Measurements from ENCODE around the gene HSD17B8.
"Not testable (repeated sequence)": the region's sequence is repeated elsewhere in the genome, so short reads cannot be mapped to it uniquely, and the experiment has no call there.

Gene HSD17B8

GRCh38 chr6:33207552-33208090 lies 3.2 kb downstream of the HSD17B8 start:
- DNase-seq = peak in 3 of 4 experiments; percentile 36 to 59 (median 45)

GRCh38 chr6:33208091-33208967 lies 3.9 kb downstream of the HSD17B8 start, which contains the start of gene RING1:
Gene RING1 (plus strand): TSS chr6:33208500. CDS start chr6:33208823, 323 bp downstream.
- peak; percentile 91 to 97 (median 96) for DNase-seq

- no peak for DNase-seq
Measured at GRCh38 chr6:33209856-33210255, 5.4 kb downstream of the HSD17B8 start.

- no peak for DNase-seq
Measured at GRCh38 chr6:33211136-33211535, 6.7 kb downstream of the HSD17B8 start.

- no peak for DNase-seq
Measured at GRCh38 chr6:33211666-33212422, 7.4 kb downstream of the HSD17B8 start.

- no peak for DNase-seq
Measured at GRCh38 chr6:33212857-33213165, 8.4 kb downstream of the HSD17B8 start.

GRCh38 chr6:33213166-33213988 lies 8.9 kb downstream of the HSD17B8 start:
- DNase-seq = peak; percentile 40 to 64 (median 45)

GRCh38 chr6:33213989-33214335 lies 9.5 kb downstream of the HSD17B8 start:
- DNase-seq = no peak

- no peak for DNase-seq
Measured at GRCh38 chr6:33215271-33216116, 11.0 kb downstream of the HSD17B8 start.

- no peak for DNase-seq
Measured at GRCh38 chr6:33216117-33216649, 11.7 kb downstream of the HSD17B8 start.

GRCh38 chr6:33217246-33217645 lies 12.8 kb downstream of the HSD17B8 start:
- DNase-seq = no peak

GRCh38 chr6:33217681-33218080 lies 13.2 kb downstream of the HSD17B8 start:
- DNase-seq = no peak

- DNase-seq = not testable (repeated sequence)
Measured at GRCh38 chr6:33226503-33227120, 22.2 kb downstream of the HSD17B8 start.

GRCh38 chr6:33235221-33235634 lies 30.8 kb downstream of the HSD17B8 start:
- no peak for DNase-seq

- DNase-seq = no peak
Measured at GRCh38 chr6:33236328-33236727, 31.9 kb downstream of the HSD17B8 start.

- DNase-seq = no peak
Measured at GRCh38 chr6:33236852-33237251, 32.4 kb downstream of the HSD17B8 start.

GRCh38 chr6:33237741-33238140 lies 33.3 kb downstream of the HSD17B8 start:
- peak in 2 of 4 experiments; percentile 9 to 26 for DNase-seq

- no peak for DNase-seq
Measured at GRCh38 chr6:33241968-33242367, 37.5 kb downstream of the HSD17B8 start.

- peak in 3 of 4 experiments; percentile 4 to 17 (median 8) for DNase-seq
Measured at GRCh38 chr6:33243476-33243875, 39.0 kb downstream of the HSD17B8 start.

- peak; percentile 88 to 94 (median 94) for DNase-seq
Measured at GRCh38 chr6:33247977-33248642, 43.7 kb downstream of the HSD17B8 start.
